Stomach (tissue), 9 donors: ENCODE results near the gene KCNJ5. TPM values are rescaled to one million over a fixed set of nuclear protein-coding genes. Genes with fewer than 3 reads are reported as not detected.

Experiments
- DNase-seq, 2 donors: peaks; one replicate each; pipeline versions ENCODE4 v3.0.0 to v3.0.0-alpha.2; 2013 to 2019
- H3K27ac ChIP-seq, 5 donors: fragments of 200-600 bp in 4 of 5; sonication (generic) in 4 of 5; one replicate each; pipeline ENCODE4 v1.5.1; 2013 to 2019; ENCODE audit warnings: mild to moderate bottlenecking in 1 of 5, moderate library complexity in 1 of 5
- H3K27me3 ChIP-seq, 3 donors: fragments of 200-600 bp; sonication (generic); one replicate each; pipeline ENCODE4 v1.5.1; 2017 to 2019; ENCODE audit warnings: mixed run types in 1 of 3
- H3K36me3 ChIP-seq, 4 donors: fragments of 200-600 bp; sonication (generic); 1 replicate in 3 of 4; 2 replicates in 1 of 4; pipeline ENCODE4 v1.5.1; 2016 to 2019
- H3K4me1 ChIP-seq, 4 donors: fragments of 200-600 bp; sonication (generic); one replicate each; pipeline ENCODE4 v1.5.1; 2016 to 2019
- H3K4me3 ChIP-seq, 4 donors: fragments of 200-600 bp; sonication (generic) in 3 of 4; one replicate each; pipeline ENCODE4 v1.5.1; 2016 to 2019; ENCODE audit warnings: mild to moderate bottlenecking in 1 of 4
- H3K9me3 ChIP-seq, 4 donors: fragments of 200-600 bp; sonication (generic); one replicate each; pipeline ENCODE4 v1.5.1; 2016 to 2019
- CTCF ChIP-seq, 7 experiments: fragments of 450-650 bp in 4 of 7; fragments of 200-600 bp in 3 of 7; sonication (generic) in 3 of 7; IDR thresholded peaks; one replicate each; pipeline ENCODE4 v1.5.1; 2016 to 2019; ENCODE audit warnings: antibody characterized with exemption in 7 of 7, control low read depth in 2 of 7, mild to moderate bottlenecking in 1 of 7
- EP300 ChIP-seq: sonication (generic); formaldehyde crosslinking; IDR thresholded peaks from one replicate; pipeline ENCODE4 v1.6.1; 2017; ENCODE audit warnings: antibody characterized with exemption
- POLR2A ChIP-seq, 4 donors: fragments of 450-650 bp; IDR thresholded peaks; one replicate each; pipeline ENCODE4 v1.6.1; 2016; ENCODE audit warnings: antibody characterized with exemption in 4 of 4, control low read depth in 2 of 4, mild to moderate bottlenecking in 1 of 4, moderate library complexity in 1 of 4
- POLR2AphosphoS5 ChIP-seq, 3 donors: sonication (generic); formaldehyde crosslinking; IDR thresholded peaks; one replicate each; pipeline ENCODE4 v1.6.1; 2016; ENCODE audit warnings: antibody characterized with exemption in 3 of 3
- WGBS, 5 donors: extraction: QIAGEN DNeasy Blood & Tissue Kit in 3 of 5; methylation state at CpG; one replicate each; pipeline versions ENCODE4 v1.1.5 to v1.1.7; 2013 to 2018; 5-methylcytosine and 5-hydroxymethylcytosine counted together
- intact Hi-C: fragments of 100-400 bp; cut with DNase I; formaldehyde crosslinking; loops from one replicate; pipeline ENCODE4 v1.15.1; 2023; ENCODE audit warnings: low total_unique reads
- polyA plus RNA-seq, 3 donors: library from polyadenylated mRNA; stranded (reverse); fragments of 200-250 nt; gene quantifications; one replicate each; pipeline ENCODE4 v1.2.3, GENCODE V29; 2013
- total RNA-seq, 5 donors: library from RNA; depleted of rRNA; stranded (reverse); fragments of >200 nt; gene quantifications; one replicate each; pipeline versions ENCODE4 v1.1.0 to v1.2.3, GENCODE V29; 2014 to 2016
- donor health status: healthy with polysubstance abuse.
- donor health status: Bipolar disorder and iron deficiency.
- donor health status: healthy.

Gene KCNJ5
- total and polyA plus RNA-seq, 8 donors: 0.25 to 1.9 (median 0.83) TPM; not detected in 2

GRCh38 chr11:128902515-128903066, 11.4 kb downstream of the KCNJ5 start:
- Histone ChIP-seq H3K27me3 (peaks cover 0 to 14% (median 0%) of the 10 kb centered on the region in 3 donors), H3K9me3 (no peaks in the 10 kb centered on the region), H3K36me3 (no peaks in the 10 kb centered on the region), H3K4me1 (peaks cover 18 to 39% (median 31%) of the 10 kb centered on the region in 4 donors), H3K4me3 (no peak overlapping the region), H3K27ac (no peak overlapping the region)
- intact Hi-C loops: no loop called here
- no peak for DNase-seq
- TF ChIP-seq POLR2A (IDR thresholded peaks at IDR 0.05) (no peak), EP300 (no peak), POLR2AphosphoS5 (IDR thresholded peaks at IDR 0.05) (no peak), CTCF (IDR thresholded peaks at IDR 0.05) (no peak)
- 84 to 98% (median 93%) methylated on average over 6 to 10 of the region's 10 CpGs for WGBS, 5 donors

DNA sequence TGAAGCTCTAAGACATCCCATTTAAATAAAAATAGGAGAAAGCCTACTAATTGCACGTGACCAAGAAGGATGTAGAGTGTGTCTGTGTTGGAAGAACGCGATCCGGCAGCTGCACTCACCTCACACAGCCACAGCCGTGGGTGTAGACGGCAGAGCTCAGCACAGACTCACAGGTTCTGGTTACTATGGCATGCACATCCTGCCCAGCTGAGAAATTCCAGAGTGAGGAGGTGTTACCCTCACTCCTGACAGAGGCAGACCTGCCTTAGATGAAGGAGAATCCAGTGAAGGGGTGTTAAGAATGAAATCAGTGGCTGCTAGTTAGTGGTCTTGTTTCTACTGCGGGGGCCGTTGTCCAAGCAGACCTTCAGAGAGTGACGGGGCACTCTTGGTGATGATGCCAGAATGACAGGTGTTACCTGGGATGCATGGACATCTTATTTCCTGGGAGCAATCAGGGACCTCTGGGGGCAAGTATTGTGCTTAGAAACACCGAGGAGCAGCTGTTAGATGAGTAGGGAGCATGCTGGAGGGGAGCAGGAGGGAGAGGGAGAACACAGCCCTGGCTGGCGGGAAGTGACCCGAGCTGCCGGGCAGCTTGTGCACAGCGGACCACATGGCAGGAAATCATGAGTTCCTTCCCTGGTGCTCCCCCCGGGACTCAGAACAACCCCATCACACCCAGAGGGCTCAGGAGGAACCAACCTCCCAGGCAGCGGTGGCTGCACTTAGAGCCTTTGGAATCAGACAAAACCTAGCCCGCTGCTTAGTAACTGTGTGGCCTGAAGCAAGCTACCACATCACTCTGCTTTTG, 12.3 kb downstream of the KCNJ5 start:
- intact Hi-C loops: no loop called here
- 69 to 82% (median 81%) methylated on average over 17 of the region's 17 CpGs for WGBS, 5 donors
- H3K27ac ChIP-seq: peak overlapping the region in 1 of 5 donors; percentile 80
- no peak for DNase-seq
- no peaks in the 10 kb centered on the region for H3K9me3 ChIP-seq
- H3K27me3 ChIP-seq: peaks cover 0 to 14% (median 0%) of the 10 kb centered on the region in 3 donors
- peaks cover 23 to 44% (median 38%) of the 10 kb centered on the region in 4 donors for H3K4me1 ChIP-seq
- no peak for TF ChIP-seq CTCF (IDR thresholded peaks at IDR 0.05)
- no peak for TF ChIP-seq POLR2AphosphoS5 (IDR thresholded peaks at IDR 0.05)
- no peak for TF ChIP-seq POLR2A (IDR thresholded peaks at IDR 0.05)
- no peak for TF ChIP-seq EP300
- no peak overlapping the region for H3K4me3 ChIP-seq
- no peaks in the 10 kb centered on the region for H3K36me3 ChIP-seq

DNA sequence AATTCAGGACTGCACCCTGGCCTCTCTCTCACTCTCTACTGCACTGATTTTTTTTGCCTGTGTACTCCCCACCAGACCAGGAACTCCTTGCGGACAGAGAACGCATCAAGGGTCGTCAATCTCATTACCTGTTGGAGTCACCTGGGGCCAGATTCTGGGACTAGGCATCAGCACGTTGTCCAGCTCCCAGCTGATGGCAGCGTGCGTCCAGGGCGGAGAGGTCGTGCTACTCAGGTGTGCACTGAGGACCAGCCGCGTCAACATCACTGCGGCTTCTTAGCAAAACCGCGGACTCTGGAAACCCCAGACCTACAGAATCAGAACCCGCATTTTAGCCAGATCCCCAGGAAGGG, 13.1 kb downstream of the KCNJ5 start:
- TF ChIP-seq CTCF (IDR thresholded peaks at IDR 0.05) (no peak), POLR2AphosphoS5 (IDR thresholded peaks at IDR 0.05) (no peak), EP300 (no peak), POLR2A (IDR thresholded peaks at IDR 0.05) (no peak)
- H3K36me3 ChIP-seq: no peaks in the 10 kb centered on the region
- DNase-seq: no peak
- peak overlapping the region in 2 of 5 donors; percentile 80 to 85 for H3K27ac ChIP-seq
- peaks cover 24 to 52% (median 46%) of the 10 kb centered on the region in 4 donors for H3K4me1 ChIP-seq
- intact Hi-C loops: no loop called here
- peaks cover 0 to 14% (median 0%) of the 10 kb centered on the region in 3 donors for H3K27me3 ChIP-seq
- no peak overlapping the region for H3K4me3 ChIP-seq
- 75 to 89% (median 85%) methylated on average over 14 of the region's 14 CpGs for WGBS, 5 donors
- H3K9me3 ChIP-seq: no peaks in the 10 kb centered on the region

- H3K36me3 ChIP-seq: no peaks in the 10 kb centered on the region
- intact Hi-C loops: no loop called here
- H3K27me3 ChIP-seq: peaks cover 0 to 14% (median 0%) of the 10 kb centered on the region in 3 donors
- DNase-seq: peak in 1 of 2 donors; percentile 77
- peak overlapping the region; percentile 51 to 85 (median 73) for H3K27ac ChIP-seq
- peaks cover 24 to 58% (median 47%) of the 10 kb centered on the region in 4 donors for H3K4me1 ChIP-seq
- no peaks in the 10 kb centered on the region for H3K9me3 ChIP-seq
- TF ChIP-seq EP300: no peak
- no peak for TF ChIP-seq POLR2A (IDR thresholded peaks at IDR 0.05)
- TF ChIP-seq POLR2AphosphoS5 (IDR thresholded peaks at IDR 0.05): no peak
- TF ChIP-seq CTCF (IDR thresholded peaks at IDR 0.05): no peak
- peak overlapping the region; percentile 53 to 67 (median 62) for H3K4me3 ChIP-seq
- WGBS, 5 donors: 10 to 19% (median 12%) methylated on average over 12 to 25 of the region's 25 CpGs
These were observed 13.6 kb downstream of the KCNJ5 start for GRCh38 chr11:128904656-128905344.
